HCT116 (cell line): ENCODE data around the gene IDH3G. TPM values are rescaled to one million over a fixed set of nuclear protein-coding genes. Genes with fewer than 3 reads are reported as not detected.
"Not testable (repeated sequence)": the region's sequence is repeated elsewhere in the genome, so short reads cannot be mapped to it uniquely, and the experiment has no call there.

Source experiments
- ATAC-seq: fragments of 200-7000 bp; cut with Tn5 transposase; 2 replicates; pipeline ENCODE4 v1.9.1; 2020; ENCODE audit warnings: mild to moderate bottlenecking, moderate library complexity
- BruUV-seq: library from RNA; stranded (reverse); fragments of 400-500 nt; replicated peaks from 2 replicates; lab custom pipeline; 2021; lab: Mats Ljungman, UMichigan
- CTCF ChIA-PET: fragments of 300-600 bp; sonication (Branson Sonifier 250); formaldehyde crosslinking; loops from one replicate; lab custom pipeline; 2021; ENCODE audit warnings: antibody characterized with exemption; lab: Charles Lee
- POLR2A ChIA-PET: fragments of 300-600, 350-600 bp; sonication (Branson Sonifier 250); formaldehyde crosslinking; loops from one replicate; lab custom pipeline; 2021; ENCODE audit warnings: antibody characterized with exemption; lab: Charles Lee
- RAD21 ChIA-PET, 2 experiments: fragments of 300-600 bp; sonication (Branson Sonifier 250); formaldehyde crosslinking; loops; one replicate each; lab custom pipeline; 2023; ENCODE audit warnings: low total read pairs in 2 of 2; ENCODE audit not compliant: uncharacterized antibody in 2 of 2, unreplicated experiment in 2 of 2, low non-redundant PET in 1 of 2; lab: Charles Lee
- DNase-seq: peaks from one replicate; pipeline ENCODE4 v3.0.0-alpha.2; 2010; ENCODE audit warnings: low read depth, low spot score
- H2AFZ ChIP-seq: fragments of 200-600 bp; shearing (Covaris generic), sonication (generic); 2 replicates; pipeline ENCODE4 v1.6.1; 2017; ENCODE audit warnings: low read depth, mixed run types, mixed read lengths, antibody characterized with exemption, low read length; ENCODE audit not compliant: poor library complexity, severe bottlenecking
- H3K27ac ChIP-seq: 2 replicates; pipeline ENCODE4 v1.5.1; 2012; ENCODE audit warnings: low read depth, low read length
- H3K27me3 ChIP-seq: fragments of 200-600 bp; sonication (generic); 2 replicates; pipeline ENCODE4 v1.6.1; 2016; ENCODE audit warnings: mixed run types, low read length, mixed read lengths; ENCODE audit not compliant: insufficient read depth
- H3K36me3 ChIP-seq, 2 experiments: fragments of 200-500 bp in 1 of 2; fragments of 200-600 bp in 1 of 2; sonication (Bioruptor generic) in 1 of 2; sonication (generic) in 1 of 2; 2 replicates each; pipeline versions ENCODE4 v1.5.1 to v1.6.1; 2014 to 2016; ENCODE audit warnings: low read length in 2 of 2, inconsistent platforms in 1 of 2, mixed read lengths in 1 of 2, mixed run types in 1 of 2; ENCODE audit not compliant: insufficient read depth in 2 of 2, control insufficient read depth in 1 of 2
- H3K4me1 ChIP-seq, 2 experiments: fragments of 200-600 bp in 1 of 2; sonication (generic) in 1 of 2; 2 replicates each; pipeline versions ENCODE4 v1.5.1 to v1.6.1; 2012 to 2017; ENCODE audit warnings: low read length in 2 of 2, inconsistent platforms in 1 of 2, mild to moderate bottlenecking in 1 of 2, mixed read lengths in 1 of 2, mixed run types in 1 of 2, moderate library complexity in 1 of 2; ENCODE audit not compliant: insufficient read depth in 2 of 2, control insufficient read depth in 1 of 2
- H3K4me2 ChIP-seq: fragments of 200-600 bp; sonication (generic); 2 replicates; pipeline ENCODE4 v1.6.1; 2017; ENCODE audit warnings: mixed run types, low read length, mixed read lengths
- H3K4me3 ChIP-seq, 2 experiments: fragments of 200-600 bp in 1 of 2; sonication (generic) in 1 of 2; replicated peaks in 1 of 2; 2 replicates each; pipeline ENCODE4 v1.5.1; 2011 to 2016; ENCODE audit warnings: low read length in 2 of 2, control low read depth in 1 of 2, low read depth in 1 of 2, mild to moderate bottlenecking in 1 of 2, mixed read lengths in 1 of 2, mixed run types in 1 of 2
- H3K79me2 ChIP-seq: fragments of 200-600 bp; sonication (generic); 2 replicates; pipeline ENCODE4 v1.6.1; 2017; ENCODE audit warnings: mild to moderate bottlenecking, mixed run types, low read length, moderate library complexity, mixed read lengths; ENCODE audit not compliant: insufficient read depth
- H3K9ac ChIP-seq: fragments of 200-600 bp; sonication (generic); 2 replicates; pipeline ENCODE4 v1.6.1; 2016; ENCODE audit warnings: low read length, mixed read lengths
- H3K9me2 ChIP-seq: fragments of 200-600 bp; sonication (generic), shearing (Covaris generic); 2 replicates; pipeline ENCODE4 v1.6.1; 2017; ENCODE audit warnings: mixed run types, mild to moderate bottlenecking, moderate library complexity; ENCODE audit not compliant: insufficient read depth
- H3K9me3 ChIP-seq, 2 experiments: fragments of 200-500 bp in 1 of 2; fragments of 200-600 bp in 1 of 2; sonication (Bioruptor generic) in 1 of 2; sonication (generic) in 1 of 2; 2 replicates each; pipeline ENCODE4 v1.6.1; 2014 to 2017; ENCODE audit warnings: low read length in 2 of 2, mixed read lengths in 2 of 2, inconsistent platforms in 1 of 2, low read depth in 1 of 2, mild to moderate bottlenecking in 1 of 2, mixed run types in 1 of 2, moderate library complexity in 1 of 2; ENCODE audit not compliant: control insufficient read depth in 1 of 2, insufficient read depth in 1 of 2
- H4K20me1 ChIP-seq: fragments of 200-600 bp; sonication (generic), shearing (Covaris generic); 2 replicates; pipeline ENCODE4 v1.6.1; 2017; ENCODE audit warnings: mixed run types, mild to moderate bottlenecking, moderate library complexity; ENCODE audit not compliant: insufficient read depth
- CTCF ChIP-seq, 3 experiments: fragments of 200-600 bp in 1 of 3; sonication (generic) in 1 of 3; IDR thresholded peaks in 2 of 3; conservative IDR thresholded peaks in 1 of 3; 2 replicates each; pipeline ENCODE4 v1.5.1; 2012 to 2017; ENCODE audit warnings: low read depth in 2 of 3, low read length in 2 of 3, antibody characterized with exemption in 1 of 3, borderline replicate concordance in 1 of 3, control low read depth in 1 of 3, mild to moderate bottlenecking in 1 of 3, mixed read lengths in 1 of 3, mixed run types in 1 of 3, moderate library complexity in 1 of 3; ENCODE audit not compliant: insufficient read depth in 1 of 3
- EZH2 ChIP-seq: fragments of 200-600 bp; sonication (generic); IDR thresholded peaks from 2 replicates; pipeline ENCODE4 v1.6.1; 2017; ENCODE audit warnings: antibody characterized with exemption, mixed run types
- FOSL1 ChIP-seq: IDR thresholded peaks from 2 replicates; pipeline ENCODE4 v1.6.1; 2012; ENCODE audit warnings: low read depth
- MAX ChIP-seq: IDR thresholded peaks from 2 replicates; pipeline ENCODE4 v1.6.1; 2012
- POLR2A ChIP-seq: IDR thresholded peaks from 2 replicates; pipeline ENCODE4 v1.7.0; 2011; ENCODE audit warnings: borderline replicate concordance; ENCODE audit not compliant: insufficient read depth, insufficient read length; ENCODE audit errors: extremely low read depth
- POLR2AphosphoS5 ChIP-seq: IDR thresholded peaks from 2 replicates; pipeline ENCODE4 v1.6.1; 2011; ENCODE audit warnings: mild to moderate bottlenecking, low read depth, low read length, moderate library complexity
- SIN3A ChIP-seq: IDR thresholded peaks from 2 replicates; pipeline ENCODE4 v1.6.1; 2012; ENCODE audit warnings: low read depth
- SRF ChIP-seq: IDR thresholded peaks from 2 replicates; pipeline ENCODE4 v1.6.1; 2012; ENCODE audit warnings: low read depth
- TCF7L2 ChIP-seq: IDR thresholded peaks from 2 replicates; pipeline ENCODE4 v1.7.0; 2011; ENCODE audit warnings: borderline replicate concordance, inconsistent platforms; ENCODE audit not compliant: insufficient read depth, insufficient read length; ENCODE audit errors: extremely low read depth
- YY1 ChIP-seq: IDR thresholded peaks from 2 replicates; pipeline ENCODE4 v1.6.1; 2011; ENCODE audit warnings: low read length, low read depth, moderate library complexity, mild to moderate bottlenecking; ENCODE audit not compliant: insufficient replicate concordance; ENCODE audit errors: extremely low read depth
- ZFX ChIP-seq: fragments of 450-650 bp; IDR thresholded peaks from 2 replicates; pipeline ENCODE4 v1.6.1; 2017
- intact Hi-C: fragments of 100-400 bp; cut with micrococcal nuclease; formaldehyde crosslinking; loops from 2 replicates; pipeline ENCODE4 v1.10.0; 2022
- total RNA-seq: library from RNA; stranded (reverse); gene quantifications from one replicate; pipeline ENCODE4 v1.2.1, GENCODE V29; 2021; ENCODE audit not compliant: unreplicated experiment

The IDH3G gene
- total RNA-seq, 1 experiment from 2014 or later, result 49.7 TPM

- Histone ChIP-seq H3K4me3 (no peak overlapping the region), H3K27ac (no peak overlapping the region), H3K27me3 (no peaks in the 10 kb centered on the region), H3K4me1 (no peaks in the 10 kb centered on the region)
- TF ChIP-seq MAX (no peak), SIN3A (no peak), EZH2 (no peak), YY1 (no peak), CTCF (IDR thresholded peaks at IDR 0.05 in 2 of 3, conservative IDR thresholded peaks at IDR 0.05 in 1 of 3; ENCODE audit: borderline replicate concordance in 1 of 3, insufficient read depth in 1 of 3, low read depth in 2 of 3, low read length in 2 of 3) (no peak), SRF (no peak), POLR2A (no peak), POLR2AphosphoS5 (no peak), FOSL1 (no peak), TCF7L2 (no peak), ZFX (no peak)
- TF ChIP-seq, all 23 proteins: peak for 0
- POLR2A ChIA-PET, result no interaction called here
- ATAC-seq, result no peak
- Histone ChIP-seq H3K9ac (no peak overlapping the region), H3K36me3 (no peaks in the 10 kb centered on the region), H3K9me2 (no peaks in the 10 kb centered on the region), H3K79me2 (no peaks in the 10 kb centered on the region), H2AFZ (no peak overlapping the region), H4K20me1 (no peaks in the 10 kb centered on the region), H3K4me2 (no peak overlapping the region), H3K9me3 (no peaks in the 10 kb centered on the region)
- CTCF ChIA-PET, result no interaction called here
- RAD21 ChIA-PET, result no interaction called here
- BruUV-seq, result no TSS peak
- intact Hi-C loops, result no loop called here
- DNase-seq, result no peak
Observed at GRCh38 chrX:153746359-153746758, 47.8 kb downstream of the IDH3G start.

- RAD21 ChIA-PET, CTCF ChIA-PET, H3K4me3 ChIP-seq, H3K4me1 ChIP-seq, H3K79me2 ChIP-seq, H3K9me2 ChIP-seq, H2AFZ ChIP-seq, H3K4me2 ChIP-seq, BruUV-seq, POLR2A ChIA-PET, H3K36me3 ChIP-seq, H3K27me3 ChIP-seq, ATAC-seq, H3K9ac ChIP-seq, H3K27ac ChIP-seq, H3K9me3 ChIP-seq, intact Hi-C loops, DNase-seq, H4K20me1 ChIP-seq: not testable (repeated sequence)
Observed at GRCh38 chrX:153745067-153745433, 49.1 kb downstream of the IDH3G start.
